Sigmoid colon (tissue), 7 donors: ENCODE results near the gene EEFSEC. TPM values are rescaled to one million over a fixed set of nuclear protein-coding genes. Genes with fewer than 3 reads are reported as not detected.

ENCODE experiments used
- DNase-seq: peaks from one replicate; pipeline ENCODE4 v3.0.0-alpha.2; 2019
- H3K27ac ChIP-seq, 4 donors: fragments of 200-600 bp; sonication (generic); one replicate each; pipeline ENCODE4 v1.5.1; 2016 to 2019; ENCODE audit warnings: mild to moderate bottlenecking in 1 of 4
- H3K27me3 ChIP-seq, 3 donors: fragments of 200-600 bp; sonication (generic); one replicate each; pipeline ENCODE4 v1.5.1; 2019; ENCODE audit warnings: mild to moderate bottlenecking in 1 of 3
- H3K36me3 ChIP-seq, 4 donors: fragments of 200-600 bp; sonication (generic); one replicate each; pipeline ENCODE4 v1.5.1; 2016 to 2019
- H3K4me1 ChIP-seq, 4 donors: fragments of 200-600 bp; sonication (generic); one replicate each; pipeline ENCODE4 v1.5.1; 2017 to 2019
- H3K4me3 ChIP-seq, 4 donors: fragments of 200-600 bp; sonication (generic); one replicate each; pipeline ENCODE4 v1.5.1; 2017 to 2019; ENCODE audit warnings: mild to moderate bottlenecking in 2 of 4, moderate library complexity in 1 of 4
- H3K9me3 ChIP-seq, 4 donors: fragments of 200-600 bp in 3 of 4; sonication (generic) in 3 of 4; one replicate each; pipeline versions ENCODE4 v1.5.1 to v1.6.1; 2013 to 2019
- CTCF ChIP-seq, 4 experiments: fragments of 450-650 bp in 3 of 4; fragments of 200-600 bp in 1 of 4; IDR thresholded peaks; one replicate each; pipeline ENCODE4 v1.5.1; 2016 to 2019; ENCODE audit warnings: antibody characterized with exemption in 4 of 4, mild to moderate bottlenecking in 3 of 4, moderate library complexity in 2 of 4
- EP300 ChIP-seq, 4 donors: sonication (generic); formaldehyde crosslinking; IDR thresholded peaks; one replicate each; pipeline ENCODE4 v1.6.1; 2017; ENCODE audit warnings: antibody characterized with exemption in 4 of 4
- POLR2A ChIP-seq, 2 donors: fragments of 450-650 bp; IDR thresholded peaks; one replicate each; pipeline ENCODE4 v1.6.1; 2016; ENCODE audit warnings: antibody characterized with exemption in 2 of 2, mild to moderate bottlenecking in 2 of 2, moderate library complexity in 2 of 2
- POLR2AphosphoS5 ChIP-seq, 4 donors: sonication (generic); formaldehyde crosslinking; IDR thresholded peaks; one replicate each; pipeline ENCODE4 v1.6.1; 2017; ENCODE audit warnings: antibody characterized with exemption in 4 of 4
- WGBS, 2 donors: extraction: QIAGEN DNeasy Blood & Tissue Kit; methylation state at CpG; one replicate each; pipeline ENCODE4 v1.1.7; 2013; 5-methylcytosine and 5-hydroxymethylcytosine counted together
- intact Hi-C: fragments of 100-400 bp; cut with DNase I; formaldehyde crosslinking; loops from one replicate; pipeline ENCODE4 v1.15.1; 2023
- polyA plus RNA-seq, 3 donors: library from polyadenylated mRNA; stranded (reverse); fragments of 200-250 nt; gene quantifications; one replicate each; pipeline ENCODE4 v1.2.3, GENCODE V29; 2013
- total RNA-seq, 4 donors: library from RNA; depleted of rRNA; stranded (reverse); fragments of >200 nt; gene quantifications; one replicate each; pipeline ENCODE4 v1.1.0, GENCODE V29; 2016
- donor health status: healthy with polysubstance abuse.
- donor health status: Bipolar disorder and iron deficiency.
- donor health status: healthy.

Gene EEFSEC
- total and polyA plus RNA-seq, 7 donors = 5.3 to 16.1 (median 12.2) TPM

GRCh38 chr3:128429751-128430150, 276.5 kb downstream of the EEFSEC start:
- Histone ChIP-seq H3K4me3 (no peak overlapping the region), H3K27me3 (peaks cover 13 to 87% (median 62%) of the 10 kb centered on the region in 3 donors), H3K4me1 (peaks cover 0 to 22% (median 20%) of the 10 kb centered on the region in 4 donors), H3K27ac (no peak overlapping the region), H3K36me3 (no peaks in the 10 kb centered on the region), H3K9me3 (no peaks in the 10 kb centered on the region)
- 87 to 90% methylated on average over 8 of the region's 8 CpGs for WGBS, 2 donors
- DNase-seq = no peak
- no peak for TF ChIP-seq POLR2AphosphoS5 (IDR thresholded peaks at IDR 0.05)
- TF ChIP-seq EP300 (IDR thresholded peaks at IDR 0.05) = no peak
- no peak for TF ChIP-seq POLR2A (IDR thresholded peaks at IDR 0.05)
- intact Hi-C loops = no loop called here

GRCh38 chr3:128430301-128430700, 277.0 kb downstream of the EEFSEC start:
- WGBS, 2 donors = 79 to 89% methylated on average over 10 of the region's 10 CpGs
- no peak for TF ChIP-seq POLR2A (IDR thresholded peaks at IDR 0.05)
- no peak for TF ChIP-seq POLR2AphosphoS5 (IDR thresholded peaks at IDR 0.05)
- no peak for TF ChIP-seq CTCF (IDR thresholded peaks at IDR 0.05)
- TF ChIP-seq EP300 (IDR thresholded peaks at IDR 0.05) = no peak
- intact Hi-C loops = no loop called here
- no peaks in the 10 kb centered on the region for H3K9me3 ChIP-seq
- H3K27me3 ChIP-seq = peaks cover 13 to 88% (median 62%) of the 10 kb centered on the region in 3 donors
- DNase-seq = no peak
- H3K36me3 ChIP-seq = no peaks in the 10 kb centered on the region
- H3K4me1 ChIP-seq = peaks cover 0 to 22% (median 20%) of the 10 kb centered on the region in 4 donors
- H3K27ac ChIP-seq = no peak overlapping the region
- no peak overlapping the region for H3K4me3 ChIP-seq

GRCh38 chr3:128430731-128431130, 277.4 kb downstream of the EEFSEC start:
- peaks cover 13 to 84% (median 62%) of the 10 kb centered on the region in 3 donors for H3K27me3 ChIP-seq
- DNase-seq = no peak
- intact Hi-C loops = no loop called here

GRCh38 chr3:128431803-128432300, 278.6 kb downstream of the EEFSEC start:
- H3K4me3 ChIP-seq = no peak overlapping the region
- H3K36me3 ChIP-seq = no peaks in the 10 kb centered on the region
- no peak for TF ChIP-seq POLR2AphosphoS5 (IDR thresholded peaks at IDR 0.05)
- TF ChIP-seq EP300 (IDR thresholded peaks at IDR 0.05) = no peak
- TF ChIP-seq CTCF (IDR thresholded peaks at IDR 0.05) = no peak
- no peak for TF ChIP-seq POLR2A (IDR thresholded peaks at IDR 0.05)
- peaks cover 0 to 14% (median 12%) of the 10 kb centered on the region in 4 donors for H3K4me1 ChIP-seq
- no peak for DNase-seq
- peaks cover 13 to 75% (median 56%) of the 10 kb centered on the region in 3 donors for H3K27me3 ChIP-seq
- H3K27ac ChIP-seq = no peak overlapping the region
- no peaks in the 10 kb centered on the region for H3K9me3 ChIP-seq
- WGBS, 2 donors = 64 to 77% methylated on average over 13 of the region's 13 CpGs
- intact Hi-C loops = no loop called here

More at GRCh38 chr3:128430731-128431130, 277.4 kb downstream of the EEFSEC start:
- no peaks in the 10 kb centered on the region for H3K36me3 ChIP-seq
- TF ChIP-seq POLR2AphosphoS5 (IDR thresholded peaks at IDR 0.05) = no peak
- no peak for TF ChIP-seq POLR2A (IDR thresholded peaks at IDR 0.05)
- no peak for TF ChIP-seq EP300 (IDR thresholded peaks at IDR 0.05)
- no peak for TF ChIP-seq CTCF (IDR thresholded peaks at IDR 0.05)
- H3K27ac ChIP-seq = no peak overlapping the region
- WGBS, 2 donors = 69 to 83% methylated on average over 8 of the region's 8 CpGs
- H3K4me1 ChIP-seq = peaks cover 0 to 22% (median 20%) of the 10 kb centered on the region in 4 donors
- H3K9me3 ChIP-seq = no peaks in the 10 kb centered on the region
- H3K4me3 ChIP-seq = no peak overlapping the region

- Histone ChIP-seq H3K27me3 (peaks cover 13 to 69% (median 56%) of the 10 kb centered on the region in 3 donors), H3K4me3 (peak overlapping the region in 3 of 4 donors; percentile 13 to 39 (median 36)), H3K4me1 (peaks cover 0 to 14% (median 12%) of the 10 kb centered on the region in 4 donors), H3K36me3 (no peaks in the 10 kb centered on the region), H3K27ac (no peak overlapping the region), H3K9me3 (no peaks in the 10 kb centered on the region)
- intact Hi-C loops = no loop called here
- no peak for TF ChIP-seq EP300 (IDR thresholded peaks at IDR 0.05)
- TF ChIP-seq POLR2A (IDR thresholded peaks at IDR 0.05) = no peak
- no peak for TF ChIP-seq POLR2AphosphoS5 (IDR thresholded peaks at IDR 0.05)
- TF ChIP-seq CTCF (IDR thresholded peaks at IDR 0.05) = no peak
- DNase-seq = no peak
- WGBS, 2 donors = 4 to 11% methylated on average over 43 of the region's 43 CpGs
Measured at GRCh38 chr3:128432301-128432970, 279.2 kb downstream of the EEFSEC start.
